ENCODE results near the gene TMF1. TPM values are rescaled to one million over a fixed set of nuclear protein-coding genes. Genes with fewer than 3 reads are reported as not detected.

TMF1 gene
- polyA plus RNA-seq, 3 donors, result 34.5 to 50.7 (median 43.4) TPM

DNA sequence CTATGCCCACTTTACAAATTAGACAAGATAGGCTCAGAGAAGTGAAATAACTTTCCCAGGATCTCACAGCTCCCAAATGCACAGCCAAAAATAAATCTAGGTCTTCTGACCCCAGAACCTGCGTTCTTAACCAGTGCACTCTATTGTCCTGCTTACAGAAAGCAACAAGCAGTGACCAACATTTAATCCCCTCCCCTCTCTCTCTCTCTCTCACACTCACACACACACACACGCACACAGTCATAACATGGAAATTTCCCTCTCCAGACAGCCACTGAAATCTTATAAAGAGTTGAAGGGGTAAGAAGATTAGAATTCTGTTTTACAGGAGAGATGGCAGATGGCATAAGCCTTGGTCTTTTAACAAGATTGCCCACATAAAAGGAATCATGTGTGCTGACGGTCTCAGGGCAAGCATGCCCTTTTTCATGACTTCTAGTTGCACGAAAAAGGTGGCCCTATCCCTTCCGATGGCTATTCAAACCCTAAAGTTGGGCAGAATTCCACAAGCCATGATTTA is 68.1 kb downstream of the TMF1 start:
- no peak for DNase-seq

DNA sequence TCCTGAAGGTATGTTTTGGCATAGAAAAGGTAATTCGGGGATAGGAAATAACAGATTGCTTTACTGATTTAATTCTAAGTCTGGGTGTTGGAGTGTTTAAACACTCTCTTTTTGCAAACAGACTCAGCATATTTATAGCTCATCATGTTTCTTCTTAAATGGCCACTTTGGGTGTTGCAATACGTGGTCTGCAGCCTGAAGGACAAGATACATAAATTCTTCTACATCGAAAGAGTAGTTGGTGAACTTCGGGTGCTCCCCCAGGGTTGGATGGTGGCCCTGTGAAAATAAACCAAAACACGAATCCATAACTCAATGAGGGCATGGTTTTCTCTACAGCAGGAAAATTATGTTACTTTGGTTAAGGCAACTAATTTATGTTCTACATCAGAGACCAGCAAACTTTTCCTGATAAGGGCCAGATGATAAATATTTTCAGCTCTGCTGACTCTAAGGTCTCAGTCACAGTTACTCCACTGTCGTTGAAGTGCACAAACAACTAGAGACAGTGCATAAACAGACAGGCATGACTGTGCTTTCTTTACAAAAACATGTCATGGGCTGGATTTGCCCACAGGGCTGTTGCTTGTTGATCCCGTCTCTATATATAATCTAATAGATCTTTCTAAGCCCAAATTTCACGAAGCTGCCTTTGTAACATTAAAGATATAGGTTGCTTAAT is 74.5 kb downstream of the TMF1 start:
- DNase-seq, result no peak

DNA sequence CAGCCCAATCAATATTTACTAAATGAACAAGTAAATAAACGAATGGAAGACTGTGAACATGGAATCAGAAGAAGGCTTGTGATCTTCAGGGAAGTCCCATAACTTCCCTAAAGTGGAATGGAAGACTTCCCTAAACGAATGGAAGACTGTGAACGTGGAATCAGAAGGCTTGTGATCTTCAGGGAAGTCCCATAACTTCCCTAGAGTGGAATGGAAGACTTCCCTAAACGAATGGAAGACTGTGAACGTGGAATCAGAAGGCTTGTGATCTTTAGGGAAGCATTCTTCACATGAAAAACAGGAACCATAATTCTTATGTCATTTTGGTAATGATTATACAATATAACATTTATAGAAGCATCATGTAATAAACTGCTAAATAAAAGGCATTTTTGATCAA is 77.4 kb downstream of the TMF1 start:
- DNase-seq, result no peak

DNA sequence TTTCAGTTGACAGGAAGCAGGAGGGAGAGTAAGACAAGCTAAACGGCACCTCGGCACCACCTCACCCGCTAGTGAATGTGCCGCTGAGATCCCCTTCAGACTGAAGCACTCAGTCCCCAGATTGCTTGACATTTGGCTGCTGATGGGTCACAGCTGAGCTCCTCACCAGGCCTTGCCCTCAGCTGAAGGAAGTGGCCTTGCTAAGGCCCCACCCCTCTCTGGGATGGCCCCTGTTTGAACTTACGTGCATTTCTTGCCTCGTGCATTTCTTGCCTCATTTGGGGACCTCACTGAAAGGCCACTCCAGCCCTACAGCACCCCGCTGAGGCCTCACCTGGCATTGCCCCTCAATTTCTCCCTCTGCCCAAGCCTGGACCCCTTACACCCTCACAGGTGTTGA is 78.5 kb downstream of the TMF1 start:
- no peak for DNase-seq

DNA sequence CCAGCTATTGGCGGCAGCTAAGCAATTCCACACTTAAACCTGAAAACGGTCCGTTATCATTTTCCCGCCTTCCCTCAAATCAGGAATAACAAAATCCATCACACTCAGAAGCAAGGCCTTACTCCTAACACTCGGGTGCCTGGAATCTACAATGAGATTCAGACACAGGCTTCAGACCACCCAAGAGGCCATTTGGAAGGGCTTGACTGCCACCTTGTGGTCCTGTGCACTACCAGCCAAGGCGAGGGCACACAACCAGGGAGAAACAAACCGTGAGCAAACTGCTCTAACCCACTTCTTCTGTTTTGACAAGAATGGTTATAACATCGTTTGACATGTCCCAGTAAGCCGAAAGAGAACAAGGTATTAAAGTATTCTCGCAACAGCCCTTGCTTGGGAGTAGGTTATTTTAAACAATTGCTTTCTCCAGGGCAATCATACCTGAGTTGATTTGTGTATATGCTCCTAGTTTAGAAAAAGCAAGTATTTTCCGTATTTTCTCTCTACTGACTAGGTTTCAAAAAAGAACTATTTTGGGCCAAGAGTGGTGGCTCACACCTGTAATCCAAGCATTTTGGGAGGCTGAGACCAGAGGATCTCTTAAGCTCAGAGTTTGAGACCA is 79.7 kb downstream of the TMF1 start:
- peak; percentile 64 for DNase-seq

Other genes with a start within 250 kb of the TMF1 start
- gene TAFA4, start 119.8 kb downstream of the TMF1 start, polyA plus RNA-seq (ENCODE audit: insufficient read length in 3 of 3), result 1 to 10 TPM in 1 of 3 donors, under 1 TPM in 2; 0.80 to 1.2 (median 0.94) TPM
- 10 to 100 TPM in 2 of 3 donors, 1 to 10 TPM in 1; 8.4 to 13.1 (median 12.6) TPM for gene EOGT, start 38.6 kb downstream of the TMF1 start, polyA plus RNA-seq (ENCODE audit: insufficient read length in 3 of 3)
- 10 to 100 TPM; 61.9 to 79.9 (median 74.4) TPM for gene UBA3, start 28.0 kb upstream of the TMF1 start, polyA plus RNA-seq (ENCODE audit: insufficient read length in 3 of 3)
- gene ARL6IP5, start 32.6 kb upstream of the TMF1 start, polyA plus RNA-seq (ENCODE audit: insufficient read length in 3 of 3), result 100 to 1,000 TPM in 1 of 3 donors, 10 to 100 TPM in 2; 95.5 to 110 (median 97.3) TPM
- gene LMOD3, start 70.3 kb upstream of the TMF1 start, polyA plus RNA-seq (ENCODE audit: insufficient read length in 3 of 3), result under 1 TPM; 0.05 to 0.10 (median 0.07) TPM